Heart right ventricle (tissue), 16 donors: Measurements from ENCODE around the gene VRK1. TPM values are rescaled to one million over a fixed set of nuclear protein-coding genes. Genes with fewer than 3 reads are reported as not detected.

Experiments used
- ATAC-seq, 8 donors: fragments of 200-7000 bp; cut with Tn5 transposase; one replicate each; pipeline ENCODE4 v1.9.1; 2020; ENCODE audit warnings: mild to moderate bottlenecking in 8 of 8, moderate library complexity in 8 of 8, moderate number of reproducible peaks in 1 of 8
- DNase-seq, 2 donors: peaks; one replicate each; pipeline ENCODE4 v3.0.0-alpha.2; 2020
- H3K27ac ChIP-seq, 10 donors: fragments of 200-600 bp; sonication (generic) in 2 of 10; one replicate each; pipeline versions ENCODE4 v1.5.0 to v1.8.0; 2020 to 2022; ENCODE audit warnings: mild to moderate bottlenecking in 3 of 10
- H3K27me3 ChIP-seq, 7 donors: fragments of 200-600 bp; one replicate each; pipeline ENCODE4 v1.8.0; 2021 to 2022; ENCODE audit warnings: mild to moderate bottlenecking in 2 of 7
- H3K36me3 ChIP-seq, 9 donors: fragments of 200-600 bp; sonication (generic) in 1 of 9; one replicate each; pipeline versions ENCODE4 v1.5.0 to v1.8.0; 2020 to 2022; ENCODE audit warnings: mild to moderate bottlenecking in 2 of 9
- H3K4me1 ChIP-seq, 9 donors: fragments of 200-600 bp; sonication (generic) in 1 of 9; one replicate each; pipeline versions ENCODE4 v1.5.0 to v1.8.0; 2020 to 2022; ENCODE audit warnings: mild to moderate bottlenecking in 4 of 9
- H3K4me3 ChIP-seq, 10 donors: fragments of 200-600 bp; sonication (generic) in 2 of 10; one replicate each; pipeline versions ENCODE4 v1.5.0 to v1.8.0; 2020 to 2022; ENCODE audit warnings: mild to moderate bottlenecking in 7 of 10, moderate library complexity in 2 of 10
- H3K9me3 ChIP-seq, 11 donors: fragments of 200-600 bp in 10 of 11; sonication (generic) in 2 of 11; one replicate each; pipeline versions ENCODE4 v1.5.0 to v1.8.0; 2013 to 2022; ENCODE audit warnings: mild to moderate bottlenecking in 2 of 11, control low read depth in 1 of 11, moderate library complexity in 1 of 11
- WGBS, 2 donors: extraction: QIAGEN DNeasy Blood & Tissue Kit; methylation state at CpG; one replicate each; pipeline ENCODE4 v1.1.7; 2013; ENCODE audit warnings: inconsistent platforms in 1 of 2; 5-methylcytosine and 5-hydroxymethylcytosine counted together
- intact Hi-C, 10 donors: fragments of 100-400 bp; cut with DNase I; formaldehyde crosslinking; loops; one replicate each; pipeline versions ENCODE4 v1.11.1 to v1.14.2; 2022
- polyA plus RNA-seq, 2 donors: library from polyadenylated mRNA; stranded (reverse); fragments of 200-250 nt; gene quantifications; one replicate each; pipeline ENCODE4 v1.2.3, GENCODE V29; 2013
- total RNA-seq, 10 donors: library from RNA; stranded (reverse); fragmentation: NEBNext Ultra II Directional in 3 of 10; extraction: Animal tissue kit (Norgen Biotek cat#: 25700) in 3 of 10; gene quantifications; one replicate each; pipeline versions ENCODE4 v1.2.1 to v1.2.4, GENCODE V29; 2021 to 2023
- TF ChIP-seq, protein P1 (sequence below), 9 donors: fragments of 200-600 bp; sonication (generic) in 2 of 9; IDR thresholded peaks; one replicate each; pipeline versions ENCODE4 v1.5.0 to v1.8.0; 2021 to 2022; ENCODE audit warnings: antibody characterized with exemption in 9 of 9, mild to moderate bottlenecking in 5 of 9, moderate library complexity in 1 of 9
- donor health status: Arrhythmogenic right ventricular cardiomyopathy.
- donor health status: ischemic (EF 13 %, LVEDD 7.1; RV severe dilation, severe dysfunction).
- donor health status: healthy with polysubstance abuse.
- donor health status: DM: no; HTN: yes; CAD: no.
- donor health status: DM: no; HTN: no; CAD: no.
- donor health status: ischemic (EF 25% LVEDD 6.9; RV normal size, moderate dysfunction).
- donor health status: ischemic (EF 25% LVEDD 5.7; RV mildly dilated, moderate dysfunction).
- donor health status: healthy.
- donor health status: DM: yes; HTN: yes; CAD: no.
- donor health status: Ischemic cardiomyopathy.
- donor health status: ischemic (EF 35%, LVEDD 5.7; RV mildly dilated, moderate dysfunction).
- donor health status: nonischemic (EF 11% LVEDD 7.7; RV severe dilation, severe dysfunction).
- donor health status: DM: yes; HTN: yes; CAD: no.
- donor health status: PGD.
- donor health status: ischemic (EF 29% LVEDD 5.4; RV normal size, mild dysfunction).
- donor health status: nonischemic (EF 23%, LVEDD 6.1; RV moderate dilation, normal function).

Gene VRK1
- total and polyA plus RNA-seq, 12 donors = 2.3 to 9.7 (median 7.2) TPM

GRCh38 chr14:96821501-96821900 is 24.3 kb downstream of the VRK1 start:
- no peak overlapping the region for H3K27ac ChIP-seq

DNA sequence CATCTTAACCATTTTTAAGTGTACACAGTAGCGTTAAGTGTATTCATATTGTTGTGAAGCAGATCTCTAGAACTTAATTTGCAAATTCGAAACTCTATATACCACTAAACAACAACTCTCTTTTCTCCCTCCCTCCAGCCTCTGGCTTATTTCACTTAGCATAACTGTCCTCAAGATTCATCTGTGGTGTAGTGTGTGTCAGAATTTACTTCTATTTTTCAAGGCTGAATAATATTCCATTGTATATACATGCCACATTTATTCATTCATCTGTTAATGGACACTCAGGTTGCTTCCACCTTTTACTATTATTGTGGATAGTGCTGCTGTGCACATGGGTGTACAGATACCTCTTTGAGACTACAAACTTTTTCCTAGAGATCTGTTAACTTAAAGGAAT is 26.5 kb downstream of the VRK1 start:
- Histone ChIP-seq H3K4me3 (no peak overlapping the region), H3K9me3 (peaks cover 0 to under 1% (median 0%) of the 10 kb centered on the region in 11 donors), H3K4me1 (peaks cover 0 to 11% (median 0%) of the 10 kb centered on the region in 9 donors), H3K36me3 (no peaks in the 10 kb centered on the region), H3K27me3 (no peaks in the 10 kb centered on the region), H3K27ac (no peak overlapping the region)
- intact Hi-C loops = loop anchor here in 1 of 10 donors (5.0 kb wide), 1 partner anchor 1981 kb away; no protein-coding TSS in a partner anchor
- no peak for DNase-seq
- TF ChIP-seq, protein P1, sequence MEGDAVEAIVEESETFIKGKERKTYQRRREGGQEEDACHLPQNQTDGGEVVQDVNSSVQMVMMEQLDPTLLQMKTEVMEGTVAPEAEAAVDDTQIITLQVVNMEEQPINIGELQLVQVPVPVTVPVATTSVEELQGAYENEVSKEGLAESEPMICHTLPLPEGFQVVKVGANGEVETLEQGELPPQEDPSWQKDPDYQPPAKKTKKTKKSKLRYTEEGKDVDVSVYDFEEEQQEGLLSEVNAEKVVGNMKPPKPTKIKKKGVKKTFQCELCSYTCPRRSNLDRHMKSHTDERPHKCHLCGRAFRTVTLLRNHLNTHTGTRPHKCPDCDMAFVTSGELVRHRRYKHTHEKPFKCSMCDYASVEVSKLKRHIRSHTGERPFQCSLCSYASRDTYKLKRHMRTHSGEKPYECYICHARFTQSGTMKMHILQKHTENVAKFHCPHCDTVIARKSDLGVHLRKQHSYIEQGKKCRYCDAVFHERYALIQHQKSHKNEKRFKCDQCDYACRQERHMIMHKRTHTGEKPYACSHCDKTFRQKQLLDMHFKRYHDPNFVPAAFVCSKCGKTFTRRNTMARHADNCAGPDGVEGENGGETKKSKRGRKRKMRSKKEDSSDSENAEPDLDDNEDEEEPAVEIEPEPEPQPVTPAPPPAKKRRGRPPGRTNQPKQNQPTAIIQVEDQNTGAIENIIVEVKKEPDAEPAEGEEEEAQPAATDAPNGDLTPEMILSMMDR (IDR thresholded peaks at IDR 0.05) = no peak
- WGBS, 2 donors = 96 to 98% methylated on average over 2 of the region's 2 CpGs
- no peak for ATAC-seq

More at GRCh38 chr14:96821501-96821900, 24.3 kb downstream of the VRK1 start:
- Histone ChIP-seq H3K4me1 (peaks cover 0 to 3% (median 0%) of the 10 kb centered on the region in 9 donors), H3K4me3 (no peak overlapping the region), H3K27me3 (no peaks in the 10 kb centered on the region), H3K9me3 (no peaks in the 10 kb centered on the region), H3K36me3 (no peaks in the 10 kb centered on the region)
- TF ChIP-seq, protein P1 (IDR thresholded peaks at IDR 0.05) = no peak
- 86 to 90% methylated on average over 3 of the region's 3 CpGs for WGBS, 2 donors
- ATAC-seq (no peak), DNase-seq (no peak)
- intact Hi-C loops = loop anchor here in 1 of 10 donors (5.0 kb wide), 1 partner anchor 1979 kb away; no protein-coding TSS in a partner anchor

DNA sequence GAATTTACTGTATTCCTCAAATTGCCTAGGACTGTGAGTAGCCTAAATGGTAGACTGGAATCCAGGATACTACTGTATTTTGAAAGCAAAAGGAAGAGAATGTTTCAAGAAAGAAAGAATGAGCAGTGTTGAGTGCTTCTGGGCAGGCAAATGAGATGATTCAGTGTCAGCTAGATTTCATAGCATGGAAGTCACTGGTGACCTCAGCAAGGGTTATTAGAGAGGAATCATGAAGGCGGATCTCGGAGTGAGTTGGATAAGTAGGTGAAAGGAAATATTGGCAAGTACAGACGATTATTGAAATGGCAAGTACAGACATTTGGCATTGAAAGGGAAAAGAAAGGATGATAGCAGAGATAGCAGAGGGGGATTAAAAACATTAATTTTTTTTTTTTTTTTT is 27.1 kb downstream of the VRK1 start:
- DNase-seq (no peak), ATAC-seq (no peak)
- Histone ChIP-seq H3K4me1 (peaks cover 0 to 11% (median 0%) of the 10 kb centered on the region in 9 donors), H3K36me3 (no peaks in the 10 kb centered on the region), H3K27ac (no peak overlapping the region), H3K27me3 (no peaks in the 10 kb centered on the region), H3K9me3 (peaks cover 0 to 7% (median 0%) of the 10 kb centered on the region in 11 donors), H3K4me3 (no peak overlapping the region)
- intact Hi-C loops = loop anchor here in 1 of 10 donors (5.0 kb wide), 1 partner anchor 1982 kb away; no protein-coding TSS in a partner anchor
- TF ChIP-seq, protein P1 (IDR thresholded peaks at IDR 0.05) = no peak
- 72 to 85% methylated on average over 3 of the region's 3 CpGs for WGBS, 2 donors

- Histone ChIP-seq H3K36me3 (no peaks in the 10 kb centered on the region), H3K4me3 (no peak overlapping the region), H3K27me3 (no peaks in the 10 kb centered on the region), H3K9me3 (peaks cover 0 to 20% (median 0%) of the 10 kb centered on the region in 11 donors), H3K27ac (no peak overlapping the region), H3K4me1 (peaks cover 0 to 11% (median 0%) of the 10 kb centered on the region in 9 donors)
- intact Hi-C loops = no loop called here
- TF ChIP-seq, protein P1 (IDR thresholded peaks at IDR 0.05) = no peak
- ATAC-seq = no peak
- no peak for DNase-seq
- 78 to 84% methylated on average over 2 of the region's 2 CpGs for WGBS, 2 donors
Observed at GRCh38 chr14:96826818-96827217, 29.6 kb downstream of the VRK1 start.
